Measurements from ENCODE around the gene FAM216A. TPM values are rescaled to one million over a fixed set of nuclear protein-coding genes. Genes with fewer than 3 reads are reported as not detected.

FAM216A gene
- total RNA-seq, 6 experiments from 2014 or later: 16.4 to 25.2 (median 18.0) TPM

DNA sequence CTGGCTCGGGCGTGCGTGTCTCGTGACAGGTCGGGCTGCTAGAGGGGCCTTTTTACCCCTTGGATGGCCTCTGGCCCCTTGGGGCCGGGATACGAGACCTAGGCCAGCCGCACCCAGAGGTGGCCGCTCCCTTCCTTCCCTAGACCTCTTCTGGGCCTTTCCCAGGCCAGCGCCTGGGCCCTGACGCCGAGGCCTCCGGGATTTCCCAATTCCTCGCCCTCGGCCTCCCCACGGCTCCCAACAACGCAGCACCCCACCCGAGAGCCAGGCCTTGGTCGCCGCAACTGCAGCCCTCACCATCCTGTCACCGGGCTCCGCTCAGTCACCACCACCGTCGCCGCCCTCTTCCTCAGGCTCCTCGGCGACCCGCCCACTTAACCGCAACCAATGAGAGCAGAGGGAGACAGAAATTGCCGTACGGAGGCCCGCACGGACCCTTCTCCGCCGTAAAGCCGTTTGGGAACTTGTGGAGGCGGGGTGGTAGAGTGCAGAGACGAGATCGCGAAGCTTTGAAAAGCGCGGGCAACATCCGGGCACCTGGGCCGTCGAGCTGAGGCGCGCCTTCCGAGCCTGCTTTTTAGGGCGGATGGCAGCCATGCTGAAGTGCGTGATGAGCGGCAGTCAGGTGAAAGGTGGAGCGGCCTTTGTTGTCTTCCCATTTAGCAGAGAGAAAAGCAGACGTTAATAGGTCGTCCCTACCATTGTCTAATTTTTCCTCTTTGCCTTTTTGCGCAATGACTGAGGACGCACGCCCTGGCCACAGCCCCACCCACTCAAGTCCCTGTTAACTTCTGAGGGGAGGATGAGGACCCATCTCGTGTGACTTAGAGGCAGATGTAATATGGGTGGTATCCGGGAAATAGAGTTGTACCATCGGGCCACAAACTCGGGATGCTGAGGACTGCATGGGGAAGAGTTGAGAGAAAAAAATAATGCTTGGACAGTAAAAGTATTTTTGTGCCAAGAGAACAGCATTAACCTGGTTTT lies 33.4 kb downstream of the FAM216A start, which contains the start of the genes RAD9B and VPS29:
RAD9B (plus strand) TSS at position 580 of the 987 bp plus-strand sequence; CDS start at position 587, 7 bp downstream.
VPS29 (minus strand) TSS at position 360 of the 987 bp plus-strand sequence; CDS start at position 300, 60 bp downstream.
- TF ChIP-seq, protein P1, sequence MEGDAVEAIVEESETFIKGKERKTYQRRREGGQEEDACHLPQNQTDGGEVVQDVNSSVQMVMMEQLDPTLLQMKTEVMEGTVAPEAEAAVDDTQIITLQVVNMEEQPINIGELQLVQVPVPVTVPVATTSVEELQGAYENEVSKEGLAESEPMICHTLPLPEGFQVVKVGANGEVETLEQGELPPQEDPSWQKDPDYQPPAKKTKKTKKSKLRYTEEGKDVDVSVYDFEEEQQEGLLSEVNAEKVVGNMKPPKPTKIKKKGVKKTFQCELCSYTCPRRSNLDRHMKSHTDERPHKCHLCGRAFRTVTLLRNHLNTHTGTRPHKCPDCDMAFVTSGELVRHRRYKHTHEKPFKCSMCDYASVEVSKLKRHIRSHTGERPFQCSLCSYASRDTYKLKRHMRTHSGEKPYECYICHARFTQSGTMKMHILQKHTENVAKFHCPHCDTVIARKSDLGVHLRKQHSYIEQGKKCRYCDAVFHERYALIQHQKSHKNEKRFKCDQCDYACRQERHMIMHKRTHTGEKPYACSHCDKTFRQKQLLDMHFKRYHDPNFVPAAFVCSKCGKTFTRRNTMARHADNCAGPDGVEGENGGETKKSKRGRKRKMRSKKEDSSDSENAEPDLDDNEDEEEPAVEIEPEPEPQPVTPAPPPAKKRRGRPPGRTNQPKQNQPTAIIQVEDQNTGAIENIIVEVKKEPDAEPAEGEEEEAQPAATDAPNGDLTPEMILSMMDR (IDR thresholded peaks at IDR 0.05): no peak
- DNase-seq: peak; percentile 98
- Mint-ChIP-seq H3K36me3 (ENCODE audit: low read depth) (peaks cover 19% of the 10 kb centered on the region), H3K27ac (peak within 1 kb of the TSS; percentile 99), H3K4me3 (peak within 1 kb of the TSS; percentile 100), H3K4me1 (ENCODE audit: low read depth) (peaks cover 35% of the 10 kb centered on the region), H3K9me3 (peaks cover 7% of the 10 kb centered on the region), H3K27me3 (ENCODE audit: insufficient read depth) (peaks cover 4% of the 10 kb centered on the region)

DNA sequence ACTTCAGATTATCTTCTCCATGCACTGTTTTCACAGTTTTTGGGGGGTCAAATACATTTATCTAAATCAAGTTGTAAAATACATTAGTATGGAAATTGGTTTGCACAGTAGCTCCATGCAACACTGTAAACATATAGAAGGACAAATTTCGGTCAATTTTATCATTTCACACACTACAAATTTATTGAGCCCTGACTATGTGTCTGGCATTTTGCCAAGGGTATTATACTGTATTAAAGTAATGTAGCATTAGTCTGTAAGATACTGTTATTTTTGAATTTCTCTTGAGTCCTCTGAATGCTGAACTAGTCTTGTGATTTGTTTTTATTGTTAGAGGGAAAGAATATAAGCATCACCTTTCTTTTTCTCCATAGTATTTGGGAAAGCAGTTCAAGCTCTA lies 34.8 kb downstream of the FAM216A start:
- H3K4me3 Mint-ChIP-seq: no peak overlapping the region
- peaks cover 19% of the 10 kb centered on the region for H3K36me3 Mint-ChIP-seq (ENCODE audit: low read depth)
- TF ChIP-seq, protein P1 (IDR thresholded peaks at IDR 0.05): no peak
- H3K27me3 Mint-ChIP-seq (ENCODE audit: insufficient read depth): peaks cover 4% of the 10 kb centered on the region
- DNase-seq: no peak
- H3K9me3 Mint-ChIP-seq: peaks cover 7% of the 10 kb centered on the region
- no peak overlapping the region for H3K27ac Mint-ChIP-seq
- peaks cover 31% of the 10 kb centered on the region for H3K4me1 Mint-ChIP-seq (ENCODE audit: low read depth)

DNA sequence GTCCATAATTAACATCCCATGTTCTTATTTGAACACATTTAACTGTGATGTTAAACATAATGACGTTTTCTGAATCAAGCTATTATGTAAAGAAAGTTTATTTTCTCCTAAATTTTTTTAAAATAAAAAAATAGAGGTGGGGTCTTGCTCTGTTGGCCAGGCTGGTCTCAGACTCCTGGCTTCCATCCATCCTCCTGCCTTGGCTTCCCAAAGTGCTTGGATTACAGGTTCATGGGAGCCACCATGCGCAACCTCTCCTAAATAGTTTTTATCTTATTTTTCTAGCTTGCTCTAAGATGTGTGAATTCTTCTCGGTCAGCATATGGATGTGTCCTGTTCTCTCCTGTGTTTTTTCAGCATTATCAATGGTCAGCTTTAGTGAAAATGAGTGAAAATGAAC lies 36.7 kb downstream of the FAM216A start:
- TF ChIP-seq, protein P1 (IDR thresholded peaks at IDR 0.05): no peak
- Mint-ChIP-seq H3K36me3 (ENCODE audit: low read depth) (peaks cover 13% of the 10 kb centered on the region), H3K9me3 (peaks cover 7% of the 10 kb centered on the region), H3K27ac (no peak overlapping the region), H3K4me3 (no peak overlapping the region), H3K27me3 (ENCODE audit: insufficient read depth) (peaks cover 4% of the 10 kb centered on the region), H3K4me1 (ENCODE audit: low read depth) (peaks cover 12% of the 10 kb centered on the region)
- no peak for DNase-seq

DNA sequence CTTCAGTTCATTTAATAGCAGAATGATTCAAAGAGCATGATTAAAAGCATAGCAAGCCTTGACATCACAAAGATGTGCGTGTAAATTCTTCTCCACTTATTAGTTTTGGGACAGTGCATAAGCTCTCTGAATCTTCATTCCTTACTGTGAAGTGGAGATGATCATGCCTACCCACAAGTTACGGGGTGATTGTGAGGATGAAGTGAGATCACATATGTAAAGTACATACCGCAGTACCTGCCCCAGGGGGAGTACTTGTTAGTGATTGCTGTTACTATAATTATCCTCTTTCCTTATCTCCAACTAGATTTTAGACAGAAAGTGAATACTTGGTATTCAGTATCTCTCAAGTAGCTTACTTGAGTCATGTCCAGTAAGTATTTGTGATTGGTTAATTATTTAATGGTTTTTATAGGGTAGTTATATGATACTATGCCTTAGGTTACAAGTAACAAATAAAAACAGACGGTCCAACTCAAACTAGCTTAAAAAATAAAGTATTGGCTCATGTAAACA lies 39.5 kb downstream of the FAM216A start:
- no peak overlapping the region for H3K4me3 Mint-ChIP-seq

DNA sequence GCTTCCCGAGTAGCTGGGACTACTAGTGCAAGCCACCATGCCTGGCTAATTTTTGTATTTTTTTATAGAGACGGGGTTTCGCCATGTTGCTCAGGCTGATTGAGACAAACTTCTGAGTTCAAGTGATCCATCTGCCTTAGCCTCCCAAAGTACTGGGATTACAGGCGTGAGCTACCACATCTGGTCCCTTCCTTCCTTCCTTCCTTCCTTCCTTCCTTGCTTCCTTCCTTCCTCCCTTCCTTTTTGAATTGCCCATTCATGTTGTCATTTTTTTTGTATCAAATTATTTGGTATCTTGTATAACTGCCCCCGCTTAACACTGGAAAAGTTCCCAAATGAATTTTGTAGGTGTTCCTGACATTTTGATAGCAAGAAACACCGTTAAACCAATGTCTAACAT lies 45.2 kb downstream of the FAM216A start:
- no peak for DNase-seq
- no peak overlapping the region for H3K4me3 Mint-ChIP-seq
- H3K9me3 Mint-ChIP-seq: no peaks in the 10 kb centered on the region
- H3K27ac Mint-ChIP-seq: no peak overlapping the region
- H3K27me3 Mint-ChIP-seq (ENCODE audit: insufficient read depth): 0 out of 2 replicates have a peak, but pooled peaks cover 2% of the 10 kb centered on the region
- H3K4me1 Mint-ChIP-seq (ENCODE audit: low read depth): no peaks in the 10 kb centered on the region
- H3K36me3 Mint-ChIP-seq (ENCODE audit: low read depth): no peaks in the 10 kb centered on the region
- TF ChIP-seq, protein P1 (IDR thresholded peaks at IDR 0.05): no peak

More for the DNA sequence above, 39.5 kb downstream of the FAM216A start:
- TF ChIP-seq, protein P1 (IDR thresholded peaks at IDR 0.05): no peak
- no peaks in the 10 kb centered on the region for H3K4me1 Mint-ChIP-seq (ENCODE audit: low read depth)
- no peak overlapping the region for H3K27ac Mint-ChIP-seq
- DNase-seq: no peak
- H3K9me3 Mint-ChIP-seq: no peaks in the 10 kb centered on the region
- no peaks in the 10 kb centered on the region for H3K27me3 Mint-ChIP-seq (ENCODE audit: insufficient read depth)
- no peaks in the 10 kb centered on the region for H3K36me3 Mint-ChIP-seq (ENCODE audit: low read depth)

Data from HFFc6 (cell line).